ENCODE results near the gene DQX1. TPM values are rescaled to one million over a fixed set of nuclear protein-coding genes. Genes with fewer than 3 reads are reported as not detected.

The DQX1 gene
- total RNA-seq: 10 to 100 TPM in 1 of 4 donors, 1 to 10 TPM in 3; 2.7 to 12.8 (median 6.4) TPM

DNA sequence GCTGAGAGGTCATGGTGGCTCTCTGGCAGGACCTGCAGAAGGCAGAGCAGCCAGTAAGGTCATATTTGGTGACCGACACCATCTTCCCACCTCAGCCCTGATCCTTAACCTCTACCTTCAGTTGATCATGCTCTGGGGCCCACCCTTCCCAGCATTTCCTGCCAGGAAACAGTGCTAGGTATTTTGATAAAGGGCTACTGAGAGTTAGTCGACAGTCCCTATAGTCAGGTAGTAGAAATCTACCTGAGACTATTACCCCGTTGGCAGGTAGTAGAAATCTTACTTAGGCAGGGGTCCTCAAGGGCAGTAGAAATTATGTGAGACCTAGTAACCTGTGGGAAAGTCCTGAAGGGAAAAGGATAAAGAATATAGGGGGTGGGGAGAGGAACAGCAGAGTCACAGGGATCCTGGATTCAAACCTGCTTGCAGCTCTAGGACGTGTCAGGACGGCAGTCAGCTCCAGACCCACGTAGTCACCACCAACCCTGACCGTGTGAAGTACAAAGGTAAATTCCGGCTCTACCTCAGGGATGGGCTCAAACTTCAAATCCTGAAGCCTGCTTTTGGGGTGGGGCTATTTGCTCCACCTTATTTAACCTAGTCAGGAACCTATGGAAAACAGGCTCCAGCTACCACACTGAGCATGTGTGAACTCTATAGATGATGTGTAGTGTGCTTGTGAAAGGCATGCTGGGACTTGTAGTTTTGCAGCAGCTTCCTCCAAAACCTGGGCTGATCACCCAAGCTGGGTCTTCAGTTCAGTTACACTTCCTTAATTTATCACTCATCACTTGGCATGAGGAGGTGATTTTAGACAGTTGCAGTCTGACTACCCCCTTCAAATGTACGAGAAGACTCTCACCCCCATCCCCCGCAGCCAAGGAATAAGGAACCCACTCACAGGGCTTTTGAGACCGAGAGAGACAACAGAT is at the start of gene DQX1:
Gene DQX1 (minus strand): TSS at position 515 of the 932 bp plus-strand sequence. CDS start 502 bp downstream, at position 13.
- TF ChIP-seq, protein P1, sequence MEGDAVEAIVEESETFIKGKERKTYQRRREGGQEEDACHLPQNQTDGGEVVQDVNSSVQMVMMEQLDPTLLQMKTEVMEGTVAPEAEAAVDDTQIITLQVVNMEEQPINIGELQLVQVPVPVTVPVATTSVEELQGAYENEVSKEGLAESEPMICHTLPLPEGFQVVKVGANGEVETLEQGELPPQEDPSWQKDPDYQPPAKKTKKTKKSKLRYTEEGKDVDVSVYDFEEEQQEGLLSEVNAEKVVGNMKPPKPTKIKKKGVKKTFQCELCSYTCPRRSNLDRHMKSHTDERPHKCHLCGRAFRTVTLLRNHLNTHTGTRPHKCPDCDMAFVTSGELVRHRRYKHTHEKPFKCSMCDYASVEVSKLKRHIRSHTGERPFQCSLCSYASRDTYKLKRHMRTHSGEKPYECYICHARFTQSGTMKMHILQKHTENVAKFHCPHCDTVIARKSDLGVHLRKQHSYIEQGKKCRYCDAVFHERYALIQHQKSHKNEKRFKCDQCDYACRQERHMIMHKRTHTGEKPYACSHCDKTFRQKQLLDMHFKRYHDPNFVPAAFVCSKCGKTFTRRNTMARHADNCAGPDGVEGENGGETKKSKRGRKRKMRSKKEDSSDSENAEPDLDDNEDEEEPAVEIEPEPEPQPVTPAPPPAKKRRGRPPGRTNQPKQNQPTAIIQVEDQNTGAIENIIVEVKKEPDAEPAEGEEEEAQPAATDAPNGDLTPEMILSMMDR (IDR thresholded peaks at IDR 0.05): no peak
- TF ChIP-seq EP300 (IDR thresholded peaks at IDR 0.05): no peak
- TF ChIP-seq POLR2A (IDR thresholded peaks at IDR 0.05): no peak
- TF ChIP-seq POLR2AphosphoS5 (IDR thresholded peaks at IDR 0.05): no peak
- Histone ChIP-seq H3K4me1 (peaks cover 28% of the 10 kb centered on the region), H3K4me3 (no peak within 1 kb of the TSS), H3K9me3 (no peaks in the 10 kb centered on the region), H3K27me3 (peaks cover under 1% of the 10 kb centered on the region), H3K36me3 (peaks cover 29% of the 10 kb centered on the region), H3K27ac (no peak within 1 kb of the TSS)
- no peak for DNase-seq (ENCODE audit: low spot score in 2 of 2)
- WGBS: 68% methylated on average over 9 of the region's 11 CpGs

GRCh38 chr2:74575320-74575719 is 49.3 kb upstream of the DQX1 start:
- TF ChIP-seq, protein P1 (IDR thresholded peaks at IDR 0.05): no peak
- TF ChIP-seq POLR2AphosphoS5 (IDR thresholded peaks at IDR 0.05) (no peak), POLR2A (IDR thresholded peaks at IDR 0.05) (no peak), EP300 (IDR thresholded peaks at IDR 0.05) (no peak)
- Histone ChIP-seq H3K36me3 (no peaks in the 10 kb centered on the region), H3K27me3 (no peaks in the 10 kb centered on the region), H3K4me1 (peaks cover 6% of the 10 kb centered on the region), H3K27ac (no peak overlapping the region), H3K9me3 (no peaks in the 10 kb centered on the region), H3K4me3 (no peak overlapping the region)
- no peak for DNase-seq (ENCODE audit: low spot score in 2 of 2)
- WGBS: 76% methylated on average over 4 of the region's 4 CpGs

- WGBS: 39% methylated on average over 7 of the region's 7 CpGs
- no peak for DNase-seq (ENCODE audit: low spot score in 2 of 2)
- peaks cover 6% of the 10 kb centered on the region for H3K4me1 ChIP-seq
- no peak overlapping the region for H3K4me3 ChIP-seq
- no peaks in the 10 kb centered on the region for H3K27me3 ChIP-seq
- H3K36me3 ChIP-seq: no peaks in the 10 kb centered on the region
- no peak overlapping the region for H3K27ac ChIP-seq
- TF ChIP-seq POLR2A (IDR thresholded peaks at IDR 0.05): no peak
- TF ChIP-seq, protein P1 (IDR thresholded peaks at IDR 0.05): no peak
- no peak for TF ChIP-seq EP300 (IDR thresholded peaks at IDR 0.05)
- no peak for TF ChIP-seq POLR2AphosphoS5 (IDR thresholded peaks at IDR 0.05)
- H3K9me3 ChIP-seq: no peaks in the 10 kb centered on the region
These were observed 47.9 kb upstream of the DQX1 start for GRCh38 chr2:74573747-74574562.

- Histone ChIP-seq H3K9me3 (no peaks in the 10 kb centered on the region), H3K36me3 (no peaks in the 10 kb centered on the region), H3K4me1 (peaks cover 6% of the 10 kb centered on the region), H3K27me3 (no peaks in the 10 kb centered on the region), H3K4me3 (no peak overlapping the region), H3K27ac (no peak overlapping the region)
- TF ChIP-seq, protein P1 (IDR thresholded peaks at IDR 0.05): no peak
- no peak for TF ChIP-seq POLR2A (IDR thresholded peaks at IDR 0.05)
- 75% methylated on average over 3 of the region's 3 CpGs for WGBS
- no peak for DNase-seq (ENCODE audit: low spot score in 2 of 2)
These were observed 46.3 kb upstream of the DQX1 start for GRCh38 chr2:74572178-74572925.

Data from suprapubic skin (tissue), 4 donors.